Activated CD8-positive, alpha-beta memory T cell treated with anti-CD3 and anti-CD28 coated beads, Interleukin-2, amount 50 U/mL, for 4 hours (primary cell): ENCODE results near the gene B9D2.
"Not testable (repeated sequence)": the region's sequence is repeated elsewhere in the genome, so short reads cannot be mapped to it uniquely, and the experiment has no call there.

Experiments used
- DNase-seq: peaks from one replicate; pipeline ENCODE4 v3.0.0-alpha.2; 2020

B9D2 gene

GRCh38 chr19:41386442-41386841 is 22.5 kb upstream of the B9D2 start:
- no peak for DNase-seq

GRCh38 chr19:41384351-41384750 is 20.4 kb upstream of the B9D2 start:
- DNase-seq, result no peak

GRCh38 chr19:41381536-41381935 is 17.6 kb upstream of the B9D2 start:
- not testable (repeated sequence) for DNase-seq

- no peak for DNase-seq
Measured at GRCh38 chr19:41377977-41378709, 14.2 kb upstream of the B9D2 start.

GRCh38 chr19:41376998-41377365 is 13.0 kb upstream of the B9D2 start:
- peak; percentile 58 for DNase-seq

- no peak for DNase-seq
Measured at GRCh38 chr19:41376241-41376997, 12.5 kb upstream of the B9D2 start, which contains the start of gene TMEM91. TSS of gene TMEM91 (plus strand) at chr19:41376533. CDS start at chr19:41378310, 1,777 bp downstream.

- DNase-seq, result no peak
Measured at GRCh38 chr19:41373993-41374392, 10.0 kb upstream of the B9D2 start.

GRCh38 chr19:41372501-41372900 is 8.6 kb upstream of the B9D2 start:
- no peak for DNase-seq

DNA sequence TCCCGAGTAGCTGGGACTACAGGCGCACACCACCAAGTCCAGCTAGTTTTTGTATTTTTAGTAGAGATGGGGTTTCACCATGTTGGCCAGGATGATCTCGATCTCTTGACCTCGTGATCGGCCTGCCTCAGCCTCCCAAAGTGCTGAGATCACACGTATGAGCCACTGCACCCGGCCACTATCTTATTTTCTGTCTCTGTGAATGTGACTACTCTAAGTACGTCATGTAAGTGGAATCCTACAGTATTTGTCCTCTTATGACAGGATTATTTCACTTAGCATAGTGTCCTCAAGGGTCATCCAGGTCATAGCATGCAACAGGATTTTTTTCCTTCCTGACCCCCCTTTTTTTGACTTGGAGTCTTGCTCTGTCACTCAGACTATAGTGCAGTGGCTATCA is 7.6 kb upstream of the B9D2 start:
- DNase-seq, result no peak

DNA sequence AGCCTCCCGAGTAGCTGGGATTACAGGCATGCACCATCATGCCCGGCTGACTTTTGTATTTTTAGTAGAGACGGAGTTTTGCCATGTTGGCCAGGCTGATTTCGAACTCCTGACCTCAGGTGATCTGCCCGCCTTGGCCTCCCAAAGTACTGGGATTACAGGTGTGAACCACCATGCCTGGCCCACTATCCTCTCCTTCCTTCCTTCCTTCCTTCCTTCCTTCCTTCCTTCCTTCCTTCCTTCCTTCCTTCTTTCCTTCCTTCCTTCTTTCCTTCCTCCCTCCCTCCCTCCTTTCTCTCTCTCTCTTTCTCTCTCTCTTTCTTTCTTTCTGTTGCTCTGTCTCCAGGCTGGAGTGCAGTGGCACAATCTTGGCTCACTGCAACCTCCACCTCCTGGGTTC is 7.2 kb upstream of the B9D2 start:
- DNase-seq, result not testable (repeated sequence)

DNA sequence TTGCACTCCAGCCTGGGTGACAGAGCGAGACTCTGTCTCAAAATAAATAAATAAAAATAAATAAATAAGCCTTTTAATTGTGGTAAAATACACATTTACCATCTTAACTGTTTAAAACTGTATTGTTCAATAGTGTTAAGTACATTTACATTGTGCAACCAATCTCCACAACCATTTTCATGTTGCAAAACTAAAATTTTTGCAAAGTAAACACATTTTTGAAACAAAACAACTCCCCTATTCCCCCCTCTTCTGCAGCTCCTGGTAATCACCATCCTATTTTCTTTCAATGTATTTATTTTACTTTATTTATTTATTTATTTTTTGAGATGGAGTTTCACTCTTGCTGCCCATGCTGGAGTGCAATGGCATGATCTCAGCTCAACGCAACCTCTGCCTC is 5.8 kb upstream of the B9D2 start:
- DNase-seq, result no peak

DNA sequence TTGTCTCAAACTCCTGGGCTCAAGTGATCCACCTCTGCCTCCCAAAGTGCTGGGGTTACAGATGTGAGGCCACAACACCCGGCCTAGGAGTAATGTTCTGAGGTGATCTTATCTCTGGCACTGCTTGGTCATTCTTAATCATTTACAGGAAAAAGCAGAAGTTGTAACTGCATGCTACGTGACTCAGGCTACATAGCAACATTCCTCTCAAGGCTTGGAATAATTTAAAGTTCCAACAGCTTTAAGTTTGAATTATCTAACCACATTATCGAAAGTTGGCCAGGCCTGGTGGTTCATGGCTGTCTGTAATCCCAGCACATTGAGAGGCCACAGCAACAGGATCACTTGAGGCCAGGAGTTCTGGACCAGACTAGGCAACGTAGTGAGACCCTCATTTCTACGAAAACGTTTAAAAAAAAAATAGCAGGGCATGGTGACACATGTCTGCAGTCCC is 3.9 kb upstream of the B9D2 start:
- DNase-seq, result no peak

DNA sequence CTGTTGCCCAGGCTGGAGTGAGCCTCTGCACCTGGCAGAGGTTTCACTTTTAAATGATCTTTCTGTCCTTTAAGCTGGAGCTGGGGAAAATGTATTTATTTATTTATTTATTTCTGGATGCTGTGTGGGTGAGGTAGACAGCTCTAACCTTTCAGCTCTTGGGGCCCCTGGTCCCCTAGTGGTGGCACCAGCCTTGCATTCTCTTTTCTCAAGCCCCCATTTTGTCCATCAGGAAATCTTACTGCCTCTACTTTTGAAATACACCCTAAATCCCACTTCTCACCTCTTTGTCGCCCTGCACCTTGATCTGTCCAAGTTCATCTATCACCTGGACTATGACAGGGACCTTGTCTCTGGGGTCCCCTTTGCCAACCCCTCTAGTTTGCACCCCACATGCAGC is 2.1 kb upstream of the B9D2 start:
- DNase-seq, result no peak

- DNase-seq, result no peak
Measured at GRCh38 chr19:41364524-41365391, 809 bp upstream of the B9D2 start.

DNA sequence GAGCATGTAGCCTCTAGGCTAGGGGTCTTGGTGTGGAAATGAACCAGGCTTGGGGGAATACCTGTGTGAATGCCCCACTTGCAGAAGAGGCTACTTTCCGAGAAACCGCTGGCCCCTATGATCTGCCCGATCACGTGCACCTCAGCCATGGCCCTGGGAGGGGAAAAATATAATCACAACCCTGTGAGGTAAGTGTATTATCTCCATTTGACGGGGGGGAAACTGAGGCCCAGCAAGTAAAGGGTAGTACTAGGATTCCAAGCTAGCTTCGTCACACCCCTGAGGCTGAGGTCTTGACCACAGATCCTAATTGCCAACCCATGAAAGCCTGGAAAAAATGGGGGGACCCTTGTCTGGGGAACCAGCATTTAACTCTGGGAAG is 587 bp downstream of the B9D2 start:
- DNase-seq, result no peak

GRCh38 chr19:41362143-41362847 is 1.7 kb downstream of the B9D2 start:
- no peak for DNase-seq

DNA sequence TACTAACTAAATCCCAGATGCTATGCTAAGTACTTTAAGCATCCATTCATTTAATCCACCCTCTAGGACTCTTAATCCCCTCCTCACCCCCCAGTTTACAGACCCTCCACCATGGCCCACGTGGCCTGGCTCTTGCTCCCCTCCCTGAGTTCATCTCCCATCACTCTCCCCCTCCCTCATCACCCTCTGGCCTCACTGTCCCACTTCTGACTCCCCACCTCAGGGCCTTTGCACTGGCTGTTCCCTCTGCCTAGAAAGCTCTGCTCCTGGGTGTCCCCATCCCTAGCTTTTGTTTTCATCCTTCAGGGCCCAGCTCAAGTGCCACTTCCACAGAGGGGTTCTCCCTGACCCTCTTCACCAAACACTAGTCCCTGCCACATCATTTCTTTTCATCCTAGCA is 4.2 kb downstream of the B9D2 start:
- DNase-seq, result no peak

- no peak for DNase-seq
Measured at GRCh38 chr19:41357746-41358145, 6.2 kb downstream of the B9D2 start.

GRCh38 chr19:41356984-41357739 is 6.8 kb downstream of the B9D2 start:
- no peak for DNase-seq

DNA sequence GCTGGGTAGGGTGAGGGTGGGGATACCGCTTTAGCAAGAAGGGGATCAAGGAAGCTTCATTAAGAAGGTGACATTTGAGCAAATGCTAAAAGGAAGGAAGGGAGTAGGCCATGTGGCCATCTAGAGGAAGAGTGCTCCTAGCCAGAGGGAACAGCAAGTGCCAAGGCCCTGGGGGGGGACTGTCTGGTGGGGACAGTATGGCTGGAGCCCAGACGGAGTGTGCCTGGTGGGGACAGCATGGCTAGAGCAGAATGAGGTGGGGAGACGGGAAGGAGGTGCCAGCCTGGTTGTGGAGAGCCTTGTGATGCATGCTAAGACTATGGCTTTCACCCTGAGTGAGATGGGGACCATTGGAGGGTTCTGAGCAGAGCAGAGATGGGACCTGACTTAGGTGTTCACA is 8.1 kb downstream of the B9D2 start:
- no peak for DNase-seq

DNA sequence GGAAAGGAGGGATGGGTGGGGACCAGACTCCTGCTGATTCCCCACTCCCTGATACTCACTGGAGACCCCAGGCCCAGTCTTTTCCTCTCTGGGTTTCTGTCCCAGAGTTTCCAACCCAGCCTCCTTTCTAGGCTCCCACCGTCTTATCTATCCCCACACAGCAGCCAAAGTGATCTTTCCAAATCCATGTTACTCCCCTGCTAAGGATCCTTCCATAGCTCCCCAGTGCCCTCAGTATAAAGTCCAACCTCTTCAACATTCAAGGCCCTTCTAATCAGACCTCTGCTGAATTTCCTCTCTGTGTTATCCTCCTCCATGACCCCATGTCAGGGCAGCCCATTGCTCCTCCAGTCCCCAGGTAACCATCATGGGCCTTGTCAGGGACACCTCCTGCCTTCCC is 8.9 kb downstream of the B9D2 start:
- DNase-seq, result no peak

GRCh38 chr19:41354343-41354953 is 9.5 kb downstream of the B9D2 start:
- DNase-seq, result no peak
